Suprapubic skin (tissue), 4 donors: ENCODE results near the gene RPS6KC1.

Experiments
- POLR2A ChIP-seq, 2 donors: fragments of 450-650 bp; IDR thresholded peaks; one replicate each; pipeline ENCODE4 v1.6.1; 2017; ENCODE audit warnings: antibody characterized with exemption in 2 of 2, mild to moderate bottlenecking in 2 of 2, moderate library complexity in 2 of 2
- POLR2AphosphoS5 ChIP-seq, 3 donors: sonication (generic); formaldehyde crosslinking; IDR thresholded peaks; one replicate each; pipeline ENCODE4 v1.6.1; 2017; ENCODE audit warnings: antibody characterized with exemption in 3 of 3
- TF ChIP-seq, protein P1 (sequence below), 2 donors: fragments of 200-600 bp in 1 of 2; fragments of 450-650 bp in 1 of 2; sonication (generic) in 1 of 2; IDR thresholded peaks; one replicate each; pipeline ENCODE4 v1.5.1; 2016 to 2019; ENCODE audit warnings: antibody characterized with exemption in 2 of 2, mild to moderate bottlenecking in 1 of 2, moderate library complexity in 1 of 2

- TF ChIP-seq POLR2A (IDR thresholded peaks at IDR 0.05) (no peak), POLR2AphosphoS5 (IDR thresholded peaks at IDR 0.05) (no peak)
- TF ChIP-seq, protein P1, sequence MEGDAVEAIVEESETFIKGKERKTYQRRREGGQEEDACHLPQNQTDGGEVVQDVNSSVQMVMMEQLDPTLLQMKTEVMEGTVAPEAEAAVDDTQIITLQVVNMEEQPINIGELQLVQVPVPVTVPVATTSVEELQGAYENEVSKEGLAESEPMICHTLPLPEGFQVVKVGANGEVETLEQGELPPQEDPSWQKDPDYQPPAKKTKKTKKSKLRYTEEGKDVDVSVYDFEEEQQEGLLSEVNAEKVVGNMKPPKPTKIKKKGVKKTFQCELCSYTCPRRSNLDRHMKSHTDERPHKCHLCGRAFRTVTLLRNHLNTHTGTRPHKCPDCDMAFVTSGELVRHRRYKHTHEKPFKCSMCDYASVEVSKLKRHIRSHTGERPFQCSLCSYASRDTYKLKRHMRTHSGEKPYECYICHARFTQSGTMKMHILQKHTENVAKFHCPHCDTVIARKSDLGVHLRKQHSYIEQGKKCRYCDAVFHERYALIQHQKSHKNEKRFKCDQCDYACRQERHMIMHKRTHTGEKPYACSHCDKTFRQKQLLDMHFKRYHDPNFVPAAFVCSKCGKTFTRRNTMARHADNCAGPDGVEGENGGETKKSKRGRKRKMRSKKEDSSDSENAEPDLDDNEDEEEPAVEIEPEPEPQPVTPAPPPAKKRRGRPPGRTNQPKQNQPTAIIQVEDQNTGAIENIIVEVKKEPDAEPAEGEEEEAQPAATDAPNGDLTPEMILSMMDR (IDR thresholded peaks at IDR 0.05), result no peak
Observed at GRCh38 chr1:213277036-213277435, 226.0 kb downstream of the RPS6KC1 start.
